A549 (cell line): Measurements from ENCODE around the gene SORCS3. TPM values are rescaled to one million over a fixed set of nuclear protein-coding genes. Genes with fewer than 3 reads are reported as not detected.

Experiments used
- ATAC-seq, 2 experiments: fragments of 200-7000 bp in 1 of 2; fragments of >200 bp in 1 of 2; cut with Nextera tagmentation in 1 of 2; cut with Tn5 transposase in 1 of 2; 3 replicates each; pipeline versions ENCODE4 v1.8.0 to v1.9.1; 2018 to 2020; ENCODE audit warnings: mild to moderate bottlenecking in 1 of 2, moderate library complexity in 1 of 2
- CTCF ChIA-PET: fragments of 300-600 bp; sonication (Branson Sonifier 250); formaldehyde crosslinking; extraction: SDS; loops from one replicate; lab custom pipeline; 2021; ENCODE audit warnings: antibody characterized with exemption, inconsistent platforms; lab: Yijun Ruan, JAX
- POLR2A ChIA-PET: fragments of 350-600 bp; formaldehyde crosslinking; extraction: SDS; loops from one replicate; lab custom pipeline; 2021; ENCODE audit warnings: antibody characterized with exemption, inconsistent platforms; lab: Yijun Ruan, JAX
- DNase-seq, 2 experiments: peaks; one replicate each; pipeline versions ENCODE4 v3.0.0 to v3.0.0-alpha.2; 2011 to 2016; ENCODE audit warnings: low read depth in 1 of 2, low spot score in 1 of 2
- FAIRE-seq: peaks from 2 replicates; lab custom pipeline; 2011; peaks lifted over from hg19 to GRCh38; lab: Jason Lieb, UNC
- H3K27ac ChIP-seq, 2 experiments: fragments of >200 bp; sonication (Bioruptor Twin); formaldehyde crosslinking; 3 replicates each; pipeline ENCODE4 v1.5.1; 2016 to 2017
- H3K4me1 ChIP-seq: fragments of >200 bp; sonication (Bioruptor Twin); formaldehyde crosslinking; 3 replicates; pipeline ENCODE4 v1.6.1; 2016
- H3K4me2 ChIP-seq: fragments of >200 bp; sonication (Bioruptor Twin); formaldehyde crosslinking; 3 replicates; pipeline ENCODE4 v1.6.1; 2016
- H3K4me3 ChIP-seq: fragments of >200 bp; sonication (Bioruptor Twin); formaldehyde crosslinking; 3 replicates; pipeline ENCODE4 v1.5.1; 2016
- H3K9me3 ChIP-seq: fragments of >200 bp; sonication (Bioruptor Twin); formaldehyde crosslinking; 3 replicates; pipeline ENCODE4 v1.6.1; 2016
- ATOH8 ChIP-seq: fragments of 250-450 bp; sonication (Bioruptor Pico); IDR thresholded peaks from 2 replicates; pipeline ENCODE4 v1.5.0; 2020; ENCODE audit warnings: low read depth, mild to moderate bottlenecking, moderate library complexity
- BHLHE40 ChIP-seq: IDR thresholded peaks from 2 replicates; pipeline ENCODE4 v1.6.1; 2012; ENCODE audit warnings: low read depth, low read length, inconsistent platforms
- CBX2 ChIP-seq: fragments of 200-600 bp; sonication (generic); IDR thresholded peaks from 2 replicates; pipeline ENCODE4 v1.6.1; 2016; ENCODE audit warnings: low read depth, mild to moderate bottlenecking, borderline replicate concordance
- CEBPB ChIP-seq, 2 experiments: fragments of >200 bp in 1 of 2; sonication (Bioruptor Twin) in 1 of 2; formaldehyde crosslinking in 1 of 2; IDR thresholded peaks; 2 replicates each; pipeline ENCODE4 v1.6.1; 2012 to 2016
- CHD2 ChIP-seq: fragments of 150-350 bp; IDR thresholded peaks from 2 replicates; pipeline ENCODE4 v1.6.1; 2014; ENCODE audit warnings: low read length; ENCODE audit not compliant: partially characterized antibody
- CHD4 ChIP-seq: fragments of 200-600 bp; sonication (generic); IDR thresholded peaks from 2 replicates; pipeline ENCODE4 v1.6.1; 2016; ENCODE audit warnings: antibody characterized with exemption, mild to moderate bottlenecking, borderline replicate concordance
- E2F6 ChIP-seq: IDR thresholded peaks from 2 replicates; pipeline ENCODE4 v1.6.1; 2012; ENCODE audit warnings: low read depth, borderline replicate concordance
- ESRRA ChIP-seq: fragments of 150-350 bp; IDR thresholded peaks from 2 replicates; pipeline ENCODE4 v1.6.1; 2014; ENCODE audit warnings: mild to moderate bottlenecking, low read length, borderline replicate concordance
- FOXS1 ChIP-seq: fragments of 250-450 bp; sonication (Bioruptor Pico); IDR thresholded peaks from 2 replicates; pipeline ENCODE4 v1.5.0; 2020; ENCODE audit warnings: mild to moderate bottlenecking, moderate library complexity
- HOXA7 ChIP-seq: fragments of 250-450 bp; sonication (Bioruptor Pico); IDR thresholded peaks from 2 replicates; pipeline ENCODE4 v1.5.0; 2020; ENCODE audit warnings: mild to moderate bottlenecking, moderate library complexity
- HOXB13 ChIP-seq: fragments of 250-450 bp; sonication (Bioruptor Pico); IDR thresholded peaks from 2 replicates; pipeline ENCODE4 v1.5.0; 2020; ENCODE audit warnings: low read depth, mild to moderate bottlenecking, moderate library complexity
- JUN ChIP-seq, 2 experiments: fragments of >200 bp; sonication (Bioruptor Twin); formaldehyde crosslinking; IDR thresholded peaks; 2 replicates in 1 of 2; 3 replicates in 1 of 2; pipeline ENCODE4 v1.6.1; 2016 to 2017
- KDM1A ChIP-seq: fragments of 200-600 bp; sonication (generic); IDR thresholded peaks from 2 replicates; pipeline ENCODE4 v1.6.1; 2016; ENCODE audit warnings: low read depth, mild to moderate bottlenecking
- MAFK ChIP-seq: fragments of 450-650 bp; IDR thresholded peaks from 2 replicates; pipeline ENCODE4 v1.6.1; 2014; ENCODE audit not compliant: partially characterized antibody
- MYC ChIP-seq: IDR thresholded peaks from 2 replicates; pipeline ENCODE4 v1.6.1; 2012; ENCODE audit warnings: mild to moderate bottlenecking, inconsistent platforms, low read length, improper control_type of control experiment, borderline replicate concordance
- POLR2A ChIP-seq: IDR thresholded peaks from 2 replicates; pipeline ENCODE4 v1.6.1; 2012; ENCODE audit warnings: mild to moderate bottlenecking, low read length
- POLR2AphosphoS2 ChIP-seq: conservative IDR thresholded peaks from 2 replicates; pipeline ENCODE4 v1.6.1; 2012; ENCODE audit warnings: low read length, improper control_type of control experiment, inconsistent platforms
- RFX5 ChIP-seq: fragments of 450-650 bp; IDR thresholded peaks from 2 replicates; pipeline ENCODE4 v1.7.1; 2014; ENCODE audit warnings: antibody characterized with exemption, mild to moderate bottlenecking, moderate library complexity
- TFCP2L1 ChIP-seq: fragments of 250-450 bp; sonication (Bioruptor Pico); IDR thresholded peaks from 2 replicates; pipeline ENCODE4 v1.5.0; 2021; ENCODE audit warnings: mild to moderate bottlenecking
- TP53 ChIP-seq: fragments of 250-450 bp; sonication (Bioruptor Pico); IDR thresholded peaks from 2 replicates; pipeline ENCODE4 v1.5.0; 2021; ENCODE audit warnings: mild to moderate bottlenecking, moderate library complexity
- USF2 ChIP-seq: fragments of 450-650 bp; IDR thresholded peaks from 2 replicates; pipeline ENCODE4 v1.6.1; 2014; ENCODE audit warnings: antibody characterized with exemption
- ZFP36 ChIP-seq: fragments of 450-650 bp; IDR thresholded peaks from 2 replicates; pipeline ENCODE4 v1.6.1; 2014; ENCODE audit warnings: borderline replicate concordance; ENCODE audit not compliant: partially characterized antibody
- WGBS: methylation state at CpG from one replicate; pipeline ENCODE4 v1.1.6; 2017; ENCODE audit errors: missing lambda C conversion rate; 5-methylcytosine and 5-hydroxymethylcytosine counted together
- polyA plus RNA-seq, 4 experiments: library from polyadenylated mRNA; depleted of rRNA in 3 of 4; stranded (reverse); fragments of >200 nt; fragmentation: RNase III in 1 of 4; extraction: RNeasy Plus Mini Kit Qiagen cat#74134 plus additional on column Dnase treatment in 1 of 4; gene quantifications; 2 replicates in 3 of 4; 3 replicates in 1 of 4; pipeline ENCODE4 v1.2.3, GENCODE V29; 2011 to 2017
- TF ChIP-seq, protein P1 (sequence below): fragments of 150-350 bp; IDR thresholded peaks from 2 replicates; pipeline ENCODE4 v1.6.1; 2014; ENCODE audit warnings: low read depth, mild to moderate bottlenecking, low read length
- TF ChIP-seq, protein P2 (sequence below): fragments of 200-600 bp; sonication (generic); IDR thresholded peaks from 2 replicates; pipeline ENCODE4 v1.6.1; 2016; ENCODE audit warnings: antibody characterized with exemption, mild to moderate bottlenecking, moderate library complexity
- TF ChIP-seq, protein P3 (sequence below): IDR thresholded peaks from 2 replicates; pipeline ENCODE4 v1.6.1; 2012

The SORCS3 gene
- polyA plus RNA-seq, 2 of the 4 experiments (the other 2 are of a cell fraction): not detected

- no peak for FAIRE-seq
- CTCF ChIA-PET: no interaction called here
- H3K4me1 ChIP-seq: no peaks in the 10 kb centered on the region
- H3K27ac ChIP-seq: no peak overlapping the region
- no peak for TF ChIP-seq HOXA7 (CRISPR knock-in tag)
- no peak for TF ChIP-seq ATOH8 (CRISPR knock-in tag)
- TF ChIP-seq CBX2: no peak
- TF ChIP-seq, protein P1, sequence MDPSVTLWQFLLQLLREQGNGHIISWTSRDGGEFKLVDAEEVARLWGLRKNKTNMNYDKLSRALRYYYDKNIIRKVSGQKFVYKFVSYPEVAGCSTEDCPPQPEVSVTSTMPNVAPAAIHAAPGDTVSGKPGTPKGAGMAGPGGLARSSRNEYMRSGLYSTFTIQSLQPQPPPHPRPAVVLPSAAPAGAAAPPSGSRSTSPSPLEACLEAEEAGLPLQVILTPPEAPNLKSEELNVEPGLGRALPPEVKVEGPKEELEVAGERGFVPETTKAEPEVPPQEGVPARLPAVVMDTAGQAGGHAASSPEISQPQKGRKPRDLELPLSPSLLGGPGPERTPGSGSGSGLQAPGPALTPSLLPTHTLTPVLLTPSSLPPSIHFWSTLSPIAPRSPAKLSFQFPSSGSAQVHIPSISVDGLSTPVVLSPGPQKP: no peak
- TF ChIP-seq ZFP36: no peak
- no peak for TF ChIP-seq BHLHE40
- TF ChIP-seq TP53 (CRISPR knock-in tag): no peak
- no peak for TF ChIP-seq USF2
- TF ChIP-seq, protein P2, sequence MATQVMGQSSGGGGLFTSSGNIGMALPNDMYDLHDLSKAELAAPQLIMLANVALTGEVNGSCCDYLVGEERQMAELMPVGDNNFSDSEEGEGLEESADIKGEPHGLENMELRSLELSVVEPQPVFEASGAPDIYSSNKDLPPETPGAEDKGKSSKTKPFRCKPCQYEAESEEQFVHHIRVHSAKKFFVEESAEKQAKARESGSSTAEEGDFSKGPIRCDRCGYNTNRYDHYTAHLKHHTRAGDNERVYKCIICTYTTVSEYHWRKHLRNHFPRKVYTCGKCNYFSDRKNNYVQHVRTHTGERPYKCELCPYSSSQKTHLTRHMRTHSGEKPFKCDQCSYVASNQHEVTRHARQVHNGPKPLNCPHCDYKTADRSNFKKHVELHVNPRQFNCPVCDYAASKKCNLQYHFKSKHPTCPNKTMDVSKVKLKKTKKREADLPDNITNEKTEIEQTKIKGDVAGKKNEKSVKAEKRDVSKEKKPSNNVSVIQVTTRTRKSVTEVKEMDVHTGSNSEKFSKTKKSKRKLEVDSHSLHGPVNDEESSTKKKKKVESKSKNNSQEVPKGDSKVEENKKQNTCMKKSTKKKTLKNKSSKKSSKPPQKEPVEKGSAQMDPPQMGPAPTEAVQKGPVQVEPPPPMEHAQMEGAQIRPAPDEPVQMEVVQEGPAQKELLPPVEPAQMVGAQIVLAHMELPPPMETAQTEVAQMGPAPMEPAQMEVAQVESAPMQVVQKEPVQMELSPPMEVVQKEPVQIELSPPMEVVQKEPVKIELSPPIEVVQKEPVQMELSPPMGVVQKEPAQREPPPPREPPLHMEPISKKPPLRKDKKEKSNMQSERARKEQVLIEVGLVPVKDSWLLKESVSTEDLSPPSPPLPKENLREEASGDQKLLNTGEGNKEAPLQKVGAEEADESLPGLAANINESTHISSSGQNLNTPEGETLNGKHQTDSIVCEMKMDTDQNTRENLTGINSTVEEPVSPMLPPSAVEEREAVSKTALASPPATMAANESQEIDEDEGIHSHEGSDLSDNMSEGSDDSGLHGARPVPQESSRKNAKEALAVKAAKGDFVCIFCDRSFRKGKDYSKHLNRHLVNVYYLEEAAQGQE: no peak
- no peak for TF ChIP-seq ESRRA
- TF ChIP-seq E2F6: no peak
- no peak for TF ChIP-seq TFCP2L1 (CRISPR knock-in tag)
- no peak for TF ChIP-seq JUN (IDR thresholded peaks at IDR 0.05)
- no peak for TF ChIP-seq CHD4
- POLR2A ChIA-PET: no interaction called here
- no peak overlapping the region for H3K4me2 ChIP-seq
- 0% methylated on average over 3 of the region's 3 CpGs for WGBS
- ATAC-seq: no peak
- no peak for DNase-seq
- no peaks in the 10 kb centered on the region for H3K9me3 ChIP-seq
- no peak overlapping the region for H3K4me3 ChIP-seq
These were observed 403.8 kb downstream of the SORCS3 start for GRCh38 chr10:105044902-105045301.

GRCh38 chr10:105056413-105056812 is 415.3 kb downstream of the SORCS3 start:
- FAIRE-seq (no peak), DNase-seq (no peak), ATAC-seq (no peak)
- Histone ChIP-seq H3K4me1 (no peaks in the 10 kb centered on the region), H3K4me2 (no peak overlapping the region), H3K4me3 (no peak overlapping the region), H3K27ac (no peak overlapping the region), H3K9me3 (no peaks in the 10 kb centered on the region)
- POLR2A ChIA-PET: no interaction called here
- CTCF ChIA-PET: no interaction called here
- 4% methylated on average over 2 of the region's 2 CpGs for WGBS
- TF ChIP-seq MYC: no peak
- no peak for TF ChIP-seq HOXA7 (CRISPR knock-in tag)
- TF ChIP-seq RFX5: no peak
- TF ChIP-seq, protein P1: no peak
- TF ChIP-seq CEBPB (IDR thresholded peaks at IDR 0.05): no peak
- TF ChIP-seq POLR2A: no peak
- TF ChIP-seq, protein P3, sequence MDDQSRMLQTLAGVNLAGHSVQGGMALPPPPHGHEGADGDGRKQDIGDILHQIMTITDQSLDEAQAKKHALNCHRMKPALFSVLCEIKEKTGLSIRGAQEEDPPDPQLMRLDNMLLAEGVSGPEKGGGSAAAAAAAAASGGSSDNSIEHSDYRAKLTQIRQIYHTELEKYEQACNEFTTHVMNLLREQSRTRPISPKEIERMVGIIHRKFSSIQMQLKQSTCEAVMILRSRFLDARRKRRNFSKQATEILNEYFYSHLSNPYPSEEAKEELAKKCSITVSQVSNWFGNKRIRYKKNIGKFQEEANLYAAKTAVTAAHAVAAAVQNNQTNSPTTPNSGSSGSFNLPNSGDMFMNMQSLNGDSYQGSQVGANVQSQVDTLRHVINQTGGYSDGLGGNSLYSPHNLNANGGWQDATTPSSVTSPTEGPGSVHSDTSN: no peak
- no peak for TF ChIP-seq JUN (IDR thresholded peaks at IDR 0.05)
- TF ChIP-seq, protein P2: no peak
- no peak for TF ChIP-seq KDM1A
- no peak for TF ChIP-seq CHD2
- no peak for TF ChIP-seq MAFK
- TF ChIP-seq FOXS1 (CRISPR knock-in tag): no peak
- no peak for TF ChIP-seq HOXB13 (CRISPR knock-in tag)
- TF ChIP-seq POLR2AphosphoS2: no peak
